ENCODE results near the gene DLEC1. TPM values are rescaled to one million over a fixed set of nuclear protein-coding genes. Genes with fewer than 3 reads are reported as not detected.

Gene DLEC1
- total RNA-seq, 2 donors from 2014 or later: 3.9 to 6.0 TPM

DNA sequence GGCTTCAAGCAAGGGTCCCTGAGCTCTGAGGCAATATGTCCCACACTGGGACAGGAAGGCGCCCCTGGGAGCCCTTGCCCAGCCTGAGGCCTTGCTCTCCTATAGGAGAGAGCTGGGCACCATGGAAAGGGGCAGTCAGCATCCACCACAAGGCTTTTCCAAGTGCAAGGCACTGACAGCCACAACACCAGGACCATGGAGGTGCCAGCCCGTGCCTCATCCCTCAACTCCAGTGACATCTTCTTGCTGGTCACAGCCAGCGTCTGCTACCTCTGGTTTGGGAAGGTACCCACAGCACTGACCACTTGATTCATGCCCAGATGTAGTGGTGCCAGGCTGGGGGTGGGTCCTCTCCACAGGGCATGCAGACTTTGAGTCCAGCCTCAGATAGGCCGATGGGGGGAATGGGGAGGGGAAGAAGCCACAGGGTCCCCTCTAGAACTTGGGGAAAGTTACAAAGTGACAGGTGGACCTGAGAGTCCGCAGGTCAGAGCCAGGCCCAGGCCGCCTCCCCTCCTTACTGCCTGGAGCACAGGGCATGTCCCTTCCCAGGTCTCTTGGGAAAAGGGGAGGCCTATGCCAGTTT is 36.6 kb upstream of the DLEC1 start:
- Histone ChIP-seq H3K9ac (ENCODE audit: extremely low read depth, low read length, poor library complexity, severe bottlenecking) (no peak overlapping the region), H3K9me3 (ENCODE audit: control insufficient read depth, low read length) (no peaks in the 10 kb centered on the region), H3K4me1 (ENCODE audit: control insufficient read depth, insufficient read depth, low read length) (peaks cover 8% of the 10 kb centered on the region), H3K4me3 (ENCODE audit: low read length) (no peak overlapping the region), H3K27me3 (ENCODE audit: control insufficient read depth, insufficient read depth, low read length, poor library complexity, severe bottlenecking) (no peaks in the 10 kb centered on the region), H3K36me3 (ENCODE audit: control insufficient read depth, insufficient read depth, low read length) (no peaks in the 10 kb centered on the region), H3K27ac (ENCODE audit: low read depth, low read length) (no peak overlapping the region)
- H3K27me3 Mint-ChIP-seq (ENCODE audit: insufficient read depth): no peaks in the 10 kb centered on the region
- H3K27ac Mint-ChIP-seq: no peak overlapping the region
- TF ChIP-seq, protein P1, sequence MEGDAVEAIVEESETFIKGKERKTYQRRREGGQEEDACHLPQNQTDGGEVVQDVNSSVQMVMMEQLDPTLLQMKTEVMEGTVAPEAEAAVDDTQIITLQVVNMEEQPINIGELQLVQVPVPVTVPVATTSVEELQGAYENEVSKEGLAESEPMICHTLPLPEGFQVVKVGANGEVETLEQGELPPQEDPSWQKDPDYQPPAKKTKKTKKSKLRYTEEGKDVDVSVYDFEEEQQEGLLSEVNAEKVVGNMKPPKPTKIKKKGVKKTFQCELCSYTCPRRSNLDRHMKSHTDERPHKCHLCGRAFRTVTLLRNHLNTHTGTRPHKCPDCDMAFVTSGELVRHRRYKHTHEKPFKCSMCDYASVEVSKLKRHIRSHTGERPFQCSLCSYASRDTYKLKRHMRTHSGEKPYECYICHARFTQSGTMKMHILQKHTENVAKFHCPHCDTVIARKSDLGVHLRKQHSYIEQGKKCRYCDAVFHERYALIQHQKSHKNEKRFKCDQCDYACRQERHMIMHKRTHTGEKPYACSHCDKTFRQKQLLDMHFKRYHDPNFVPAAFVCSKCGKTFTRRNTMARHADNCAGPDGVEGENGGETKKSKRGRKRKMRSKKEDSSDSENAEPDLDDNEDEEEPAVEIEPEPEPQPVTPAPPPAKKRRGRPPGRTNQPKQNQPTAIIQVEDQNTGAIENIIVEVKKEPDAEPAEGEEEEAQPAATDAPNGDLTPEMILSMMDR (conservative IDR thresholded peaks at IDR 0.05): no peak
- H3K4me1 Mint-ChIP-seq: peaks cover 13% of the 10 kb centered on the region
- H3K9me3 Mint-ChIP-seq: no peaks in the 10 kb centered on the region
- 91 to 94% methylated on average over 4 to 6 of the region's 6 CpGs for WGBS, 2 experiments (ENCODE audit: insufficient coverage in 1 of 2, insufficient read length in 1 of 2)
- no peak overlapping the region for H3K4me3 Mint-ChIP-seq
- no peak for DNase-seq
- H3K36me3 Mint-ChIP-seq (ENCODE audit: low read depth): peaks cover 27% of the 10 kb centered on the region

DNA sequence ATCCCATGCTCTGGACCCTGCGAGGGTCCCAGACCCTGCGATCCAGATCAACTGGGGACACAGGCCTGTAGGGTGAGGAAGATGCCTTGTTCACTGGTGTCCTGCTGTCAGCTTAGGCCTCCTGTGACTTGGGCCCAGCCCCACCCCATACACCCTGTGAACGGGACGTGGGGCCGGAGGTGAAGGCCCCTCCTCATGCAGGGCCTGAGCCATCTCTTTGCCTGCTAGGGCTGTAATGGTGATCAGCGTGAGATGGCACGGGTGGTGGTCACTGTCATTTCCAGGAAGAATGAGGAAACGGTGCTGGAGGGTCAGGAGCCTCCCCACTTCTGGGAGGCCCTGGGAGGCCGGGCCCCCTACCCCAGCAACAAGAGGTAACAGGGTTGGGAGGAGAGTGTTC is 36.1 kb upstream of the DLEC1 start:
- H3K27me3 ChIP-seq (ENCODE audit: control insufficient read depth, insufficient read depth, low read length, poor library complexity, severe bottlenecking): no peaks in the 10 kb centered on the region
- no peak overlapping the region for H3K4me3 ChIP-seq (ENCODE audit: low read length)
- Mint-ChIP-seq H3K27me3 (ENCODE audit: insufficient read depth) (no peaks in the 10 kb centered on the region), H3K27ac (no peak overlapping the region), H3K4me1 (peaks cover 13% of the 10 kb centered on the region), H3K36me3 (ENCODE audit: low read depth) (peaks cover 32% of the 10 kb centered on the region), H3K9me3 (no peaks in the 10 kb centered on the region), H3K4me3 (no peak overlapping the region)
- 84 to 88% methylated on average over 4 to 9 of the region's 9 CpGs for WGBS, 2 experiments (ENCODE audit: insufficient coverage in 1 of 2, insufficient read length in 1 of 2)
- DNase-seq: no peak
- no peak overlapping the region for H3K27ac ChIP-seq (ENCODE audit: low read depth, low read length)
- H3K36me3 ChIP-seq (ENCODE audit: control insufficient read depth, insufficient read depth, low read length): no peaks in the 10 kb centered on the region
- peaks cover 8% of the 10 kb centered on the region for H3K4me1 ChIP-seq (ENCODE audit: control insufficient read depth, insufficient read depth, low read length)
- H3K9ac ChIP-seq (ENCODE audit: extremely low read depth, low read length, poor library complexity, severe bottlenecking): no peak overlapping the region
- TF ChIP-seq, protein P1 (conservative IDR thresholded peaks at IDR 0.05): no peak
- H3K9me3 ChIP-seq (ENCODE audit: control insufficient read depth, low read length): no peaks in the 10 kb centered on the region

DNA sequence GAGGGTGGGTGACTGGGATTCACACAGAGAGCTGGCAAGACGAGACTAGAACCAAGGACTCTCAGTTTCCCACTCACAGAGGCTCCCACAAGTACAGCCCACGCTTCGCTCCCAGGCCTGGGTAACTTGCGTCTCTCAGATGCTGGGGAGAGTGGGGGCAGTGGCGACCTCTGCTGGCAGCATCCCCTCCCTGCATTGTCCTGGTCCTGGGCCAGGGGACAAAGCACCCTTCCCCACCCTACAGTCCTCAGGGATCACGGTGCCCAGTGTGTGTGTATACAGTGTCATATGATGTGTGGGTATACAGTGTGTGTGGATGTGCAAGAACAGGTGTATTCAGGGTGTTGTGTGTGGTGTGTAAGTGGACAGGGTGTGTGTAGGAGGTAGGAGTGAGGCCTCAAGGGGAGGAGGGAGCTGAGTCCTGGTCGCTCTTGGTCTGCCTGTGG is 35.6 kb upstream of the DLEC1 start:
- Mint-ChIP-seq H3K4me3 (no peak overlapping the region), H3K9me3 (no peaks in the 10 kb centered on the region), H3K36me3 (ENCODE audit: low read depth) (peaks cover 35% of the 10 kb centered on the region), H3K27ac (no peak overlapping the region), H3K27me3 (ENCODE audit: insufficient read depth) (no peaks in the 10 kb centered on the region), H3K4me1 (peaks cover 10% of the 10 kb centered on the region)
- H3K4me1 ChIP-seq (ENCODE audit: control insufficient read depth, insufficient read depth, low read length): peaks cover 4% of the 10 kb centered on the region
- DNase-seq: peak; percentile 95
- 33 to 38% methylated on average over 3 to 7 of the region's 7 CpGs for WGBS, 2 experiments (ENCODE audit: insufficient coverage in 1 of 2, insufficient read length in 1 of 2)
- H3K27ac ChIP-seq (ENCODE audit: low read depth, low read length): no peak overlapping the region
- no peaks in the 10 kb centered on the region for H3K9me3 ChIP-seq (ENCODE audit: control insufficient read depth, low read length)
- no peaks in the 10 kb centered on the region for H3K36me3 ChIP-seq (ENCODE audit: control insufficient read depth, insufficient read depth, low read length)
- H3K4me3 ChIP-seq (ENCODE audit: low read length): no peak overlapping the region
- H3K27me3 ChIP-seq (ENCODE audit: control insufficient read depth, insufficient read depth, low read length, poor library complexity, severe bottlenecking): no peaks in the 10 kb centered on the region
- TF ChIP-seq, protein P1 (conservative IDR thresholded peaks at IDR 0.05): peak; percentile 97
- no peak overlapping the region for H3K9ac ChIP-seq (ENCODE audit: extremely low read depth, low read length, poor library complexity, severe bottlenecking)

All from endodermal cell (in vitro differentiated cells).